ENCODE results near the gene MTSS2. TPM values are rescaled to one million over a fixed set of nuclear protein-coding genes. Genes with fewer than 3 reads are reported as not detected.

The MTSS2 gene
- total and polyA plus RNA-seq, 2 experiments from 2014 or later: 1.6 to 19.6 TPM

- Histone ChIP-seq H3K27ac (ENCODE audit: low read depth) (no peak overlapping the region), H2AFZ (no peak overlapping the region), H3K4me1 (ENCODE audit: insufficient read depth) (no peaks in the 10 kb centered on the region), H3K9me2 (ENCODE audit: insufficient read depth) (no peaks in the 10 kb centered on the region), H3K27me3 (ENCODE audit: insufficient read depth) (no peaks in the 10 kb centered on the region), H3K4me3 (no peak overlapping the region), H3F3A (replicated peaks; ENCODE audit: low read depth) (peaks cover 3% of the 10 kb centered on the region; the same call in 1 of the 2 replicates), H3K36me3 (ENCODE audit: insufficient read depth) (no peaks in the 10 kb centered on the region; the same call in 1 of the 2 replicates), H3K4me2 (no peak overlapping the region), H3K79me2 (replicated peaks; ENCODE audit: insufficient read depth) (no peaks in the 10 kb centered on the region), H4K20me1 (replicated peaks; ENCODE audit: insufficient read depth) (peaks cover 3% of the 10 kb centered on the region; the same call in 1 of the 2 replicates)
- no peak for TF ChIP-seq NANOG (IDR thresholded peaks at IDR 0.05; ENCODE audit: borderline replicate concordance)
- TF ChIP-seq ZNF331 (CRISPR knock-in tag; IDR thresholded peaks at IDR 0.05; ENCODE audit: low read depth): no peak
- TF ChIP-seq POLR2AphosphoS5 (IDR thresholded peaks at IDR 0.05; ENCODE audit: low read depth): no peak
- TF ChIP-seq ZNF114 (CRISPR knock-in tag; IDR thresholded peaks at IDR 0.05): no peak
- no peak for TF ChIP-seq JUNB (IDR thresholded peaks at IDR 0.05; ENCODE audit: unreplicated experiment)
- no peak for TF ChIP-seq ETS1 (IDR thresholded peaks at IDR 0.05)
- TF ChIP-seq STAT1 (IDR thresholded peaks at IDR 0.05; ENCODE audit: unreplicated experiment): no peak
- TF ChIP-seq REST (IDR thresholded peaks at IDR 0.05; ENCODE audit: unreplicated experiment): no peak
- TF ChIP-seq ZNF462 (CRISPR knock-in tag; IDR thresholded peaks at IDR 0.05): no peak
- DNase-seq (ENCODE audit: low spot score): no peak
- no peak for ATAC-seq
- Mint-ChIP-seq H3K27me3 (ENCODE audit: insufficient read depth, low read depth, poor library complexity) (peaks cover 2% of the 10 kb centered on the region), H3K4me3 (no peak overlapping the region), H3K9me3 (peaks cover 17% of the 10 kb centered on the region; the same call in 2 of the 3 replicates), H3K27ac (no peak overlapping the region), H3K36me3 (ENCODE audit: low read depth) (peaks cover 61% of the 10 kb centered on the region), H3K4me1 (no peaks in the 10 kb centered on the region)
Observed at GRCh38 chr16:70670175-70670574, 15.7 kb downstream of the MTSS2 start.

Measured in GM23338 (cell line).